Stimulated activated naive CD8-positive, alpha-beta T cell treated with anti-CD3 and anti-CD28 coated beads, Interleukin-15, Interleukin-2, amounts not matched to agents 100 U/mL and 50 U/mL, for 24 hours (primary cell): ENCODE measurements around the gene BIN1.

ENCODE experiments used
- ATAC-seq: fragments of 150-1000 bp; cut with Tn5 transposase; one replicate; pipeline ENCODE4 v1.10.0; 2021
- DNase-seq: peaks from one replicate; pipeline ENCODE4 v3.0.0; 2021

BIN1 gene

GRCh38 chr2:127057371-127058245 is 49.3 kb downstream of the BIN1 start:
- ATAC-seq (no peak), DNase-seq (no peak)

- ATAC-seq: no peak
- no peak for DNase-seq
These were observed 50.2 kb downstream of the BIN1 start for GRCh38 chr2:127056631-127057370.

GRCh38 chr2:127056086-127056485 is 50.9 kb downstream of the BIN1 start:
- no peak for ATAC-seq

GRCh38 chr2:127055786-127056076 is 51.2 kb downstream of the BIN1 start:
- no peak for ATAC-seq

More at GRCh38 chr2:127056086-127056485, 50.9 kb downstream of the BIN1 start:
- DNase-seq: no peak

GRCh38 chr2:127054996-127055785 is 51.8 kb downstream of the BIN1 start:
- ATAC-seq: no peak
- no peak for DNase-seq

More at GRCh38 chr2:127055786-127056076, 51.2 kb downstream of the BIN1 start:
- no peak for DNase-seq

- DNase-seq: no peak
These were observed 52.4 kb downstream of the BIN1 start for GRCh38 chr2:127054604-127054930.

GRCh38 chr2:127053731-127054603 is 53.0 kb downstream of the BIN1 start:
- no peak for DNase-seq
- ATAC-seq: no peak

More at GRCh38 chr2:127054604-127054930, 52.4 kb downstream of the BIN1 start:
- no peak for ATAC-seq

GRCh38 chr2:127052771-127053691 is 53.9 kb downstream of the BIN1 start:
- DNase-seq (no peak), ATAC-seq (no peak)

- DNase-seq: no peak
- no peak for ATAC-seq
These were observed 54.7 kb downstream of the BIN1 start for GRCh38 chr2:127052057-127052770.

GRCh38 chr2:127051116-127052056 is 55.6 kb downstream of the BIN1 start:
- no peak for ATAC-seq
- no peak for DNase-seq

- no peak for ATAC-seq
- no peak for DNase-seq
These were observed 56.2 kb downstream of the BIN1 start for GRCh38 chr2:127050803-127051115.

- peak; percentile 83 for DNase-seq
These were observed 56.8 kb downstream of the BIN1 start for GRCh38 chr2:127049927-127050802.

GRCh38 chr2:127048969-127049897 is 57.7 kb downstream of the BIN1 start:
- DNase-seq (no peak), ATAC-seq (no peak)

More at GRCh38 chr2:127049927-127050802, 56.8 kb downstream of the BIN1 start:
- ATAC-seq: peak; percentile 62

- ATAC-seq (no peak), DNase-seq (no peak)
These were observed 58.4 kb downstream of the BIN1 start for GRCh38 chr2:127048618-127048935.

GRCh38 chr2:127047716-127048617 is 59.0 kb downstream of the BIN1 start:
- no peak for ATAC-seq
- no peak for DNase-seq

- ATAC-seq (no peak), DNase-seq (no peak)
These were observed 59.9 kb downstream of the BIN1 start for GRCh38 chr2:127047054-127047453.
